SK-MEL-5 (cell line): ENCODE measurements around the gene BNC2. TPM values are rescaled to one million over a fixed set of nuclear protein-coding genes. Genes with fewer than 3 reads are reported as not detected.

ENCODE experiments used
- DNase-seq: peaks from one replicate; pipeline ENCODE4 v3.0.0-alpha.2; 2016; ENCODE audit warnings: low read depth, low spot score
- in situ Hi-C: cut with HindIII; loops from 2 replicates; pipeline ENCODE4 v1.10.0; 2016; ENCODE audit warnings: low sequenced_read_pairs, high pct_unique_total_duplicates, low pct_unique_long_range_greater_than_20kb
- total RNA-seq: library from RNA; depleted of rRNA; stranded (reverse); fragments of >200 nt; shearing (Covaris generic); gene quantifications from 2 replicates; pipeline ENCODE4 v1.2.3, GENCODE V29; 2014

BNC2 gene
- total RNA-seq, 1 experiment from 2014 or later: 23.5 TPM

DNA sequence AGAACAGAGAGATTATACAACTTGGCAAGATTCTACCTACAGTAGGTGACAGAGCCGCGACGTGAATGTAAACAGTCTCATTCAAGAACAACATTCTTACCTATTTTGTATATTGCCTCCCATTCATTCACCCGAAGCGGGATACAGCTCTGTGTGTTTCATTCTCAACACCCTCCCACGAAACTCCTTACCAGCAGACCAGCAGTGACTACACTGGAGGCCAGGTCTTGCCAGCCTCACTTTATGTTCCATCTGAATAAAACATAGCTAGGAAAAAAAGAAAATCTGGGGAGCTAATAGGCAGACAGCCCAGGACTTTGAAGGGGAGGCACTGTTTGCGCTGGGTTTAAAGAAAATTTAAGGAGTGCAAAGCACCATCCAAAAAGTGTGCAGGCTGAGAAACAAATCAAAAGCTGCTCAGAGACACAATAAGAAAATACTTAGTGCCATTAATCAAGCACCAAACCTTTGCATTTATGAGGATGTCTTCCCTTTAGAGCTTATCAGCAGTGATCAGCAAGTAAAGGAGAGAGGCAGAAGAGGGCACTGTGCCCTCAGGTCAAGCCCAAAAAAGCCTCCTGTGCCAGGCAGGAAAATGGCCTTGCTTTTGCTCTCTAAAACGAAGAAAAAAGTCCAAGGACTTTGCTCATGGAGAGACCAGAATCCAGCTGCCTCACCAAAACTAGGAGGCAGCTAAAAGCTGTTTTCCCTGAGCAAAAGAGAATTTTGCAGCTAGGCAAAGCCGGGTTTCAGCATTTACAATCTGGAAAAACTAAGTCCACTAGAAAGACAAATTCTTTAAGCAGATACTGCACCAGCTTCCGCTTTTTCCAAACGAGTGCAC, 295.1 kb downstream of the BNC2 start:
- in situ Hi-C loops: no loop called here
- peak; percentile 41 for DNase-seq

DNA sequence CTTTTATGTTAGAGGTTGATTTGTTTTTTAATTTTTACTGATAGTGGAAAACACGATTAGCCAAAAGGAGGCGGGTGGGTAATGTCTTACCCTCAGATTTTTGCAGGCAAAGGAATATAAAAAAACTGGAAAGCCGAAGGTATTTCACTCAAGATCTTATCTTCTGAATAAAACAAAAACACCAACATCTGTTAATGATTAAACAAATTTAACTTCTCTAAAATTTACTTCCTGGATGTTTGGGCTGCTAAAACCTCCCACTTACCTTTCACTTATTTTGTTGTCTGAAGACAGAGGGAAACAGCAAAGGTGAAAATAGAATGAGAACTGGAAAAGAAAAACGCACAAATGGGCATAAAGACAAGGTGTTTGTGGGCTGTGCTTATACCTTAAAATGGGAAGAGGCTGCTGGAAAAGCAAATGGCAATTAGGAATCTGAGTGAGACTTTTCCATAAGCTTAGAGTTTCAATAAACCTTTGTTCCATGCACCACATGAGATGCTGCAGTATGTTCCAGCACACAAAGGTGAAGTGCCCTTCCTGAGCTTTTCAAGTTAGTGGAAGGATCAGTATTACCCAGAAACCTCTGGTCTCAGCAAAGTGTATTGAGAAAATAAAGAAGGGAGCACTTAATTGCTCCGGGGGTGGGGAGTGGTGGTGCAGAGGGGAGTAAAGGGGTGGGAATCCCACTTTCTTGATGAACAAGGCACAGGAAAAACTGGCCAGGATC, 298.3 kb downstream of the BNC2 start:
- in situ Hi-C loops: no loop called here

DNA sequence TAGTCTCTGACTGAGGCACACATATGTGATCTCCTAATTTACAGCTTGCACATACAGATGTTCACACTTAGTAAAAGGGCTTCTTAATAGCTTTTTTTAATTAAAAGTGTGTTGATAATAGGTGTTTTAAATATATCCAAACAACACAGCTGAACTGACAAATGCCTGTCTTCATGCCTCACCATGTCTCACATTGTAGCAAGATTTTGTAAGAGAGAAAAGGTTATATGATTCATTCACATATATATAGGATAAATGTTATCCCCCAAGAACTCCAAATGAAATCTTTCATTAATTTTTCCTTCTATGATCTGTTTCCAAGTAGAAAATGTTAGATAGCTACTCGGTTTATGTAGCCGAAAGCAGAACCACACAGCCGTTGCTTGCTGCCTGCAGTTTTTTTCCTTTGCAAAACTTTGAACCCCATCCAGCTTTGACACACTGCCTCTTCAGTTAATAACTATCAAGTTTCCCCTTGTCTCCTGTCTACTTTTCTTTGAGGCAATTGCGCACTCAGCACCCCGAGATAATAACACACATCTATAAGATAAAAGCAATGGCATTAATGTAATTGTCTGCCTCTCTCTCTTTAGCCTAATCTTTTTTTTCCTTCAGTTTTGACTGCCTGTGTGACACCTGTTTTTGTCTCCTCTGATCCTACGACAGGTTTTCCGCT, 299.2 kb downstream of the BNC2 start:
- no peak for DNase-seq

More for the DNA sequence above, 298.3 kb downstream of the BNC2 start:
- no peak for DNase-seq

DNA sequence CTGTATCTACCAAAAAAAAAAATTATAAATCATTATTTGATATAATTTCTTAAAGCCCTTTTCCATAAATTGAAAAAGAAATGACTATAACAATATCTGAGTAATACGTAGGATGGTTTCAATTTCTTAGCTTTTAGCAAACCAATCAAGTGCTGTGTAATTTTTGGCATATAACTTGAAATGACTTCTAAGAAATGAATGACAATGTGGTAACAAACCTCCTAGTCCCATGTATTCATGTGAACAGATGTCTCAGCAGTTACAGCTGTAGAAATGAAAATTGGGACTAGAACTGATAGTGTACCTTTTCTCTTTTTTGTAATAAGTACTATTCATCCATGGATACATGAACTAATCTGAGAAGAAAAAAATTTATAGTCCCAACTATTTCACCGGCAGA, 307.0 kb downstream of the BNC2 start:
- no peak for DNase-seq
- in situ Hi-C loops: no loop called here

More for the DNA sequence above, 299.2 kb downstream of the BNC2 start:
- in situ Hi-C loops: no loop called here

DNA sequence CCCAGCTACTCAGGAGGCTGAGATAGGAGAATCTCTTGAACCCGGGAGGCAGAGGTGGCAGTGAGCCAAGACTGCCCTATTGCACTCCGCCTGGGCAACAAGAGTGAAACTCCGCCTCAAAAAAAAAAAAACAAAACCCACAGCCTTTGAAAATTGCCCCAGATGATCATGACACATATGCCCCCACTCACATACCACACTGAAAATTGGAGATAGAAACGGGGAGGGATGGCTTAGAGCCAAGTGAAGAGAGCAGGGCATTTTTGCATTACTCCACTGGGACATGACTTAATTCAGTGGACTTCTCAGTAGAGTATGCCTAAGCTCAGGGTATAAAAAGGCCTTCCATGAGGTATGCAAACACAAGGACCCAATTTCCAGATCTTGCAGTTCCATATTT, 309.3 kb downstream of the BNC2 start:
- no peak for DNase-seq
- in situ Hi-C loops: no loop called here

DNA sequence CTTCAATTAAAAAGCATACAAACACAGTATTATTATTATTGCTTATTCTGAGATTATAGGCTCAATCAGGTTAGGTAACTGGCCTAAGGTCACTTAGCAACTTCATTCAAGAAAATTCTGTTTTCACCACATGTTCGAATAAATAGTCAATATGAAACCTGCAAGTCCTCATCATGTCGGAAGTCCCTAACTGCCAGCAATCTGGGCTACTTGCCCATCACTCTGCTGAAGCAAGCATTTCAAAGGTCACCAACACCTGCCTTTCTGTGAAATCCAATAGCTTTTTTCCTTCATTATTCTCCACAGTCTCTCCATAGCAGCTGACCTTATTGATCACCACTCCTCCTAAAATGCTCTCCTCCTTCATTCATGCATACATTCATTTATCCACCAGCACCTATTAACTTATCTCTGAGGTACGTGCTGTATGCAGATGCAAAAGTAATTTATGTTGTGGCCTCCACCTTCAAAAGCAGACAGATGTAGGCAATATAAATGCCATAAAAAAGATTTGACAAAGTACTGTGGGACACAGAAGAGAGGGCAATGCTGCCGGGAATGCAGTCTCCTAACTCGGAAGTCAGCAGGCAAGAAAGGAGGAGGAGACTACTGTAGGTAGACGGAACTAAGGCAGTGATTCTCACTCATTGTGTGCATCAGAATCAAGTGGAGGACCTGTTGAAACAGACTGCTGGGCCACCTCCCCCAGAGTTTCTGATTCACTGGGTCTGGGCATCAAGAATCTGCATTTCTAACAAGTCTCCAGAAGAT, 310.9 kb downstream of the BNC2 start:
- DNase-seq: no peak
- in situ Hi-C loops: no loop called here

DNA sequence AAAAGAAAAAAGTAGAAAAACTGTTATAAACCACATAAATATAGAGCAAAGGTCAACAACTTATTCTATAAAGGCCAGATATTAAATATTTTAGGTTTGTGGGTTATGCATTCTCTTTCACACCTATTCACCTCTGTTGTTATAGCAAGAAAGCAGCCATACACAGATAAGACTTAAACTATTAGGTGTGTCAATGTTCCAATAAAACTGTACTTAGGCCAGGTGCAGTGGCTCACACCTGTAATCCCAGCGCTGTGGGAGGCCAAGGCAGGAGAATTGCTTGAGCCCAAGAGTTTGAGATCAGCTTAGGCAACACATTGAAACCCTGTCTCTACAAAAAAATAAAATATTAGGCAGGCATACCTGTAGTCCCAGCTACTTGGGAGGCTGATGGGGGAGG, 314.7 kb downstream of the BNC2 start:
- no peak for DNase-seq
- in situ Hi-C loops: no loop called here

DNA sequence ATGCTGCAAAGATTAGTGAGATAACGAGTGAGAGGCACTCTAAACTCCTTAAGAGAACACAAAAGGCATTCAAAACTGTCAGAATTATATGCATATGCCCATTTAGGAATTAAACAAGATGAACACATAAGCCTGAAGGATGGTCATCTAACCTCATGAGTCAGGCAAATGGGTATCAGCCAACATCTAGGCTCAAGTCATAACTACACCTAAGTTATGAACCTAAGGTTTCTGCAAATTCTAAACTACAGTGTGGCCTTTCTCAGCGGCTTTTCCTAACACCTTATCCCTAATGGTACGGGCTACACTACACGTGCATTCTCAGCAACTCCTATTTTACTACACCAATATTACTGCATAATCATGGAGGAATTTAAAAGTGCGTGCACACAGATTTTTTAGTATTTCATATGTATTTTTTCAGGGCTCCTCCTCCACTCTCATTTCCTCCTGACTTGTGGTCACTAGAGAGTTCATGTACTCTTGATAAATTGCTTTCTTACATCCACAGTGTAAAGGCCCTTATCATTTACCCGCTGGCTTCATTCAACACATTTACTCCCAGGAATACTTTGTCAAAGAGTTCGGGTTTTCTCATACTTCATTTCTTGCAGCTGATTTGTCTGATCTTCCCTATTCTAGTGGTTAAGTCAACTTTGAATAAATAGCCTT, 316.5 kb downstream of the BNC2 start:
- no peak for DNase-seq
- in situ Hi-C loops: no loop called here

DNA sequence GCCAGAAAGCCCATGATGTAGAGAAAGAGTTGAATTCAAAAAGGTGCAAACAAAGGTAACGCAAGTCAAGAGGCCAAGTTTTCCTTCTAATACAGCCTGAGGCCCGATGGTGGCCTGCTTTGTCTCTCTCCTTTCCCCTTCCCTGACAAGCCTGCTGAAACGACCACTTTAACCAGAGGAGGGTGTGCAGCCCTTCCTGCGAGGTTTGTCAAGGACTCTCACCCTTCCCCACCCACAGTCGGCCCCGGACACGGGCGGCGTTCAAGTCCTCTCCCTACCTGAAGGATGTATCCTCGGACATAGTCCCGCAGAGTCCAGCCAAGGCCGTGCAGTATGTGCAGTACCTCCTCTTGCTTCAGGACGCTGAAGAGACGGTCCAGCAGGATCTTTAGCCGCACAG, 318.2 kb downstream of the BNC2 start:
- in situ Hi-C loops: no loop called here

DNA sequence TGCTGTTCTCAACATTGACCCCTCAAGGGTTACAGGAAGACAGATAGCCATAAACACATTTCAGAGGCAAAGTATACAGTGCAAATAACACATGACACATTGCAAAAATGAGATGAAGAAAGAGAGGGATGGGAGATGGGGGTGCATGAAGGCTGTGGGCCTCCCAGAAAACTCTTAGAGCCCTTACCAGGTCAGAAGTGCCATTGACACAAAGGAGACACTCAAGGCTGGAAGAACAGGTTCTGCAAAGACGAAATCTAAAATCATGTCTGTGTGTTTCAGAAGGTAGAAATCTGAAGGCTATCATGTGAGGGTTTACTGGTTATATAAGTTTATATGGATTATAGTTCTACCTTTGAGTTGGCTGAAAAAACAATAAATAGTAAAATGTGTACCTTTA, 318.8 kb downstream of the BNC2 start:
- DNase-seq: no peak
- in situ Hi-C loops: no loop called here

More for the DNA sequence above, 318.2 kb downstream of the BNC2 start:
- DNase-seq: no peak

DNA sequence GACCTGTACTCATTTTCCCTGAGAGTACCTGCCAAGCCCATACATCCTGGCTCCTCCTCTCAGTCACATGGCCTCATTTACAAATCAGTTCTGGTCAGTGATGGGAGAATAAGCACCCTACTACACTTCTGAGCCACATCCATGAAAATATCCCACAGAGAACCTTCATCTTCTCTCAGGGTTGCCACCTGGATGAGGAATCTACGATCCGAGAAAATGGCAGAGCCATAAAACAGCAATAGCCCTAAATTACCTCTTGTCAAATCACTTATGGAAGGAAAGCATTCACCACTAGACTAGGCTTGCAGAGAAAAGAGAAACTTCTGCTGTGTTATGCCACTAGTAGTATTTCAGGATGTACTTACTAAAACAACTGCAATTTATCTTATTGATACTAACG, 324.8 kb downstream of the BNC2 start:
- in situ Hi-C loops: no loop called here

DNA sequence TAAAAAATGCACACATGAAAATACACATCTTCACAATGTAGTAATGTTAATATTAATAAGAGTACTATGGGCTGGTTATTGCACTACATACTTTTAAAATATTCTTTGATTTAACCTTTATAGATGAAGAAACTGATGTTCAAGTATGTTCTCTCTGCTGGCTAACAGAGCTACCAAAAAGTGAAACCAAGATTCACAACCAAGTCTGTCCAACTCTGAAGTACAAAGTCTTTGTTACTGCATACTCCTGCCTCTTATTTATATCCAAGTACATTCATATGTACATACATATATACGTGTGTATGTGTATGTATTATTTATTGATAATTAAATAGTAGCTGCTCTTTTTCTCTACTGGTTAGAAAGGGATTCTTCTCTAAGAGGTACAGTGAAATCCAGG, 325.6 kb downstream of the BNC2 start:
- DNase-seq: no peak
- in situ Hi-C loops: no loop called here

More for the DNA sequence above, 324.8 kb downstream of the BNC2 start:
- DNase-seq: no peak

DNA sequence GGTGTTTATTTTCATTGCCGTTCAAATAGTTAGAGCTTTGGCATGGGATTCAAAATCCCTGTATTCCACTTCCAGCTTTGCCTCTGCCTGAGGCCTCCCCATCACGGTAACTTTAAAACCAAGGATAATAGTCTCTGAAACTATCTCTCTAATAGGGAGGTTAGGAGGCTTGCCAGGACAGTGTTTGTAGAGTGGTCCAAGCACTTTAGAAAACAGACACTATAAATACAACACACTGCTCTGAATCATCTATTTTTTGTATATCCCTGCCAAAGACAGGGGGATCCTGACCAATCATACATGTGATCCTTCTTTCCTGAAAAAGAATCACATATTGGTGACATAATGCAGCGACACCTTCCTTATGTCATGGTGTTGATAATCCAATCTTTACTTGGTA, 326.8 kb downstream of the BNC2 start:
- in situ Hi-C loops: no loop called here
- no peak for DNase-seq

DNA sequence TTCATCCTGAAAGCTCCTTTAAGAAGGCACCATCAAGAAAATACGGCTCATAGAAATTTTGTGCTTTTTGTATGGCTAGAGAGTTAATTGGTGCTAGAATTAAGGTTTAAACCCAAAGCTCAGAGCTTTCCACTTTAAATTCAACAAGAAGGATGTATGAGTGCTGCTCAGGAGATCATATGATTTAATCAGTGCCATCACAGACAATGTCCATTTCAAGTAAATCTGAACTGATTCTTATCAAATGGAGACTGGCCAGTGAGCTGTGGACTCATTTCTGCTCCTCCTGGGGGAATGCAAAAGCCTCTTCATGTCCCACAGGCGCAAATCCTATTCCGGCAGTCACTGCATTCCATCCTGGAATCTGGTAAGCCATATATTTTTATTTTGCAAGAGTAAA, 327.2 kb downstream of the BNC2 start:
- DNase-seq: no peak

DNA sequence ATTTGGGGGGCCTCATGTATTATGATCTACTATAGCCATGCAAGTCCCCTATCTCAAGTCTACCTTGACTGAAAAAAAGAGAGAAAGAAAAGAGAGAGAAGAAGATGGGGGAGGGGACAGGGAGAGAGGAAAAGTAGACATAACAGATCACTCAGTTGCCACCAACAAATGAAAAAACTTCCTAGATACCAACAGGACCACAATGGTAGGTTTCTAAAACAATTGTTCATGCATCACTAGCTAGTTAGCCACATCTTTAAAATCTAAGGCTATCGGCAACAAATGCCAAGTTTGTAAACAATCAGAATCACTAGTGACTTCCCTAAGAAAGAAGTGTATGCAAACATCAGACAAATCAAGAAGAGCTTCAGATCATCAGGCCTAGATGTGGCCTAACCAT, 328.2 kb downstream of the BNC2 start:
- DNase-seq: no peak
- in situ Hi-C loops: no loop called here

More for the DNA sequence above, 327.2 kb downstream of the BNC2 start:
- in situ Hi-C loops: no loop called here

DNA sequence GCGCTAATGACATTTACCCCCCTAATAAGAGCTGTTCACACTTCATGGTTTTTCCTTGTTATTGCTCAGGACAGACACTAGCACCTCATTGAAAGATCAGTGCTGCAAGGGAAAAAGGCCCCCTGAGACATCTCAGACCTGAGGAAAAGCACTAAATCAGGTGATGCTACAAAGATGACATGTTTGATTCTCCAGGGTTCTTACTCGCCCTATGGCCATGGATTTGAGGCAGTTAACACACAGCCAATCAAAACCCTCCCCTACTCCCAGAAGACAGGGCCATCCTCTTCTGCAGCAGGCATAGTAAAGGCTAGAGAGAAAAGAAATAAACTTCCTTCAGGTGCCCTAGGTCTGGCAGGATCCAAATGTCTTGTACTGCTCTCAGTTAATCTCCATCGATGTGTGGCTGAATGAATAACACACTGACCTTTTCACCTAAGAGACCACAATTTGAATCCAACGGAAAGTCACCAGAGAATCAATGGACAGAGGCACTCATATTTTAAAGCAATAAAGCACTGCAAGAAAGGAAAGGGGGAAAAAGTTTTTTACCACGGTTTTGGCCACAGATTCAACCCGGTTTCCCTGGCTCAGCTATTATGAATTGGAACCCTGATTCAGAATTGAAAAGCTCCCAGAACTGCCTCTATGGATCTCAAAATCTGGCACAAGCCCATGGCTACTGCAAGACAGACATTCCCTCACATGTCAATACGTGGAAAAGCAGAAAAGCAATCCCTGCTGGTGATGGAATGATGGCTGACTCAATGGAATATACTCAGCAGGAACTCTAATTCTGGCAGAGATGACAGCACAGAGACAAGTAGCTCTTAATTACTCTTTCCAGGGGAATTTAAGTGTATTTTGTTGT, 329.5 kb downstream of the BNC2 start:
- no peak for DNase-seq
- in situ Hi-C loops: no loop called here
